GM19043 (cell line): ENCODE results near the gene KIAA2012.

Source experiments
- ATAC-seq: cut with Tn5 transposase; IDR thresholded peaks from one replicate; pipeline ENCODE4 v1.9.1; 2021; ENCODE audit warnings: low read depth; ENCODE audit not compliant: unreplicated experiment

KIAA2012 gene

GRCh38 chr2:202141329-202141947, 68.4 kb downstream of the KIAA2012 start:
- no peak for ATAC-seq

- ATAC-seq, result no peak
These were observed 69.5 kb downstream of the KIAA2012 start for GRCh38 chr2:202142540-202142939.

- ATAC-seq, result no peak
These were observed 74.7 kb downstream of the KIAA2012 start for GRCh38 chr2:202147775-202148174.

- ATAC-seq, result no peak
These were observed 75.6 kb downstream of the KIAA2012 start for GRCh38 chr2:202148515-202149154.

- ATAC-seq, result no peak
These were observed 76.2 kb downstream of the KIAA2012 start for GRCh38 chr2:202149155-202149762.

- no peak for ATAC-seq
These were observed 76.9 kb downstream of the KIAA2012 start for GRCh38 chr2:202149936-202150335.

GRCh38 chr2:202152104-202152715, 79.2 kb downstream of the KIAA2012 start:
- ATAC-seq, result no peak

GRCh38 chr2:202154613-202155012, 81.6 kb downstream of the KIAA2012 start:
- ATAC-seq, result no peak

- no peak for ATAC-seq
These were observed 84.3 kb downstream of the KIAA2012 start for GRCh38 chr2:202157211-202157990.

- ATAC-seq, result no peak
These were observed 85.7 kb downstream of the KIAA2012 start for GRCh38 chr2:202158796-202159195.

GRCh38 chr2:202161151-202161835, 88.2 kb downstream of the KIAA2012 start:
- no peak for ATAC-seq

- no peak for ATAC-seq
These were observed 91.4 kb downstream of the KIAA2012 start for GRCh38 chr2:202164411-202164810.

GRCh38 chr2:202165208-202165607, 92.2 kb downstream of the KIAA2012 start:
- ATAC-seq, result no peak

- ATAC-seq, result no peak
These were observed 92.9 kb downstream of the KIAA2012 start for GRCh38 chr2:202165945-202166344.

- ATAC-seq, result no peak
These were observed 96.1 kb downstream of the KIAA2012 start for GRCh38 chr2:202169131-202169530.

GRCh38 chr2:202169832-202170424, 96.9 kb downstream of the KIAA2012 start:
- no peak for ATAC-seq

- ATAC-seq, result no peak
These were observed 98.3 kb downstream of the KIAA2012 start for GRCh38 chr2:202171241-202171825.

GRCh38 chr2:202172439-202173211, 99.6 kb downstream of the KIAA2012 start:
- no peak for ATAC-seq
